DND-41 (cell line): Measurements from ENCODE around the gene PRKCB.

Source experiments
- CTCF ChIP-seq: IDR thresholded peaks from 2 replicates; pipeline ENCODE4 v1.5.1; 2012; ENCODE audit warnings: borderline replicate concordance, low read length, moderate library complexity, mild to moderate bottlenecking; ENCODE audit not compliant: poor library complexity, severe bottlenecking; ENCODE audit errors: extremely low read depth
- EZH2 ChIP-seq: IDR thresholded peaks from 3 replicates; pipeline ENCODE4 v1.6.1; 2012; ENCODE audit warnings: borderline replicate concordance, low read depth, mild to moderate bottlenecking, moderate library complexity, low read length, inconsistent platforms; ENCODE audit not compliant: severe bottlenecking

GRCh38 chr16:23960081-23960885, 124.5 kb downstream of the PRKCB start:
- TF ChIP-seq CTCF, result no peak
- no peak for TF ChIP-seq EZH2
